GM23248 (cell line): ENCODE results near the gene DNAJC28. TPM values are rescaled to one million over a fixed set of nuclear protein-coding genes. Genes with fewer than 3 reads are reported as not detected.
A peak's percentile ranks its signal among the peaks of the same experiment; 100 is the strongest.

Experiments
- DNase-seq: peaks from one replicate; pipeline ENCODE4 v3.0.0-alpha.2; 2015
- H2AFZ ChIP-seq: fragments of 200-600 bp; sonication (generic); 2 replicates; pipeline ENCODE4 v1.6.1; 2016; ENCODE audit warnings: antibody characterized with exemption
- H3F3A ChIP-seq: fragments of 200-600 bp; sonication (generic); 2 replicates; pipeline ENCODE4 v1.6.1; 2016; ENCODE audit warnings: mild to moderate bottlenecking, antibody characterized with exemption, mixed run types; ENCODE audit not compliant: insufficient read depth
- H3K27ac ChIP-seq: fragments of 200-600 bp; sonication (generic); 2 replicates; pipeline ENCODE4 v1.5.1; 2016; ENCODE audit warnings: mild to moderate bottlenecking
- H3K27me3 ChIP-seq: fragments of 200-600 bp; sonication (generic); replicated peaks from 2 replicates; pipeline ENCODE4 v1.6.1; 2016; ENCODE audit warnings: mild to moderate bottlenecking; ENCODE audit not compliant: insufficient read depth
- H3K36me3 ChIP-seq: fragments of 200-600 bp; sonication (generic); 2 replicates; pipeline ENCODE4 v1.6.1; 2016; ENCODE audit warnings: low read depth, mild to moderate bottlenecking
- H3K4me1 ChIP-seq: fragments of 200-600 bp; sonication (generic); 2 replicates; pipeline ENCODE4 v1.6.1; 2016; ENCODE audit warnings: mild to moderate bottlenecking; ENCODE audit not compliant: insufficient read depth
- H3K4me2 ChIP-seq: fragments of 200-600 bp; sonication (generic); one replicate; pipeline ENCODE4 v1.6.1; 2016; ENCODE audit warnings: mild to moderate bottlenecking; ENCODE audit not compliant: unreplicated experiment
- H3K4me3 ChIP-seq: fragments of 200-600 bp; sonication (generic); 2 replicates; pipeline ENCODE4 v1.5.1; 2016; ENCODE audit warnings: mild to moderate bottlenecking
- H3K79me2 ChIP-seq: fragments of 200-600 bp; sonication (generic); 2 replicates; pipeline ENCODE4 v1.6.1; 2016; ENCODE audit warnings: mild to moderate bottlenecking; ENCODE audit not compliant: insufficient read depth
- H3K9ac ChIP-seq: fragments of 200-600 bp; sonication (generic); 2 replicates; pipeline ENCODE4 v1.6.1; 2016; ENCODE audit warnings: mild to moderate bottlenecking
- H3K9me2 ChIP-seq: fragments of 200-600 bp; sonication (generic); 2 replicates; pipeline ENCODE4 v1.6.1; 2016; ENCODE audit warnings: mixed run types, mild to moderate bottlenecking, moderate library complexity; ENCODE audit not compliant: insufficient read depth
- H3K9me3 ChIP-seq: fragments of 200-600 bp; sonication (generic); one replicate; pipeline ENCODE4 v1.6.1; 2017; ENCODE audit warnings: low read depth
- H4K20me1 ChIP-seq: fragments of 200-600 bp; sonication (generic); 2 replicates; pipeline ENCODE4 v1.6.0; 2016; ENCODE audit not compliant: insufficient read depth
- EZH2 ChIP-seq: fragments of 200-600 bp; sonication (generic); IDR thresholded peaks from 2 replicates; pipeline ENCODE4 v1.6.1; 2018; ENCODE audit warnings: antibody characterized with exemption, mild to moderate bottlenecking; ENCODE audit not compliant: insufficient read depth, poor library complexity, severe bottlenecking
- EZH2phosphoT487 ChIP-seq: fragments of 200-600 bp; sonication (generic); IDR thresholded peaks from 2 replicates; pipeline ENCODE4 v1.6.1; 2018; ENCODE audit warnings: antibody characterized with exemption, moderate library complexity, mild to moderate bottlenecking, low read depth; ENCODE audit not compliant: insufficient read depth
- WGBS, 2 experiments: methylation state at CpG; one replicate each; pipeline ENCODE4 v1.1.6; 2015 to 2017; ENCODE audit warnings: low lambda C conversion rate in 2 of 2, low coverage in 1 of 2; ENCODE audit errors: missing lambda C conversion rate in 2 of 2; 5-methylcytosine and 5-hydroxymethylcytosine counted together
- in situ Hi-C: fragments of 300-500 bp; cut with MboI; formaldehyde crosslinking; loops from 2 replicates; pipeline ENCODE4 v1.15.0; 2020
- polyA plus RNA-seq: library from polyadenylated mRNA; unstranded; fragments of >200 nt; fragmentation: Nextera tagmentation; extraction: Ambion mirVana; gene quantifications from 2 replicates; pipeline ENCODE4 v1.2.1, GENCODE V29; 2016
- total RNA-seq: library from RNA; depleted of rRNA; stranded (reverse); fragments of >200 nt; shearing (Covaris generic); gene quantifications from 2 replicates; pipeline ENCODE4 v1.2.3, GENCODE V29; 2014

Gene DNAJC28
- total and polyA plus RNA-seq, 2 experiments from 2014 or later: 2.0 to 2.4 TPM

GRCh38 chr21:33490991-33491372 lies 534 bp downstream of the DNAJC28 start:
- Histone ChIP-seq H2AFZ (peak overlapping the region; percentile 100), H4K20me1 (no peaks in the 10 kb centered on the region), H3K4me1 (0 out of 2 replicates have a peak, but pooled peaks cover 7% of the 10 kb centered on the region), H3K27me3 (no peaks in the 10 kb centered on the region), H3K4me3 (peak overlapping the region; percentile 89), H3K9me3 (no peaks in the 10 kb centered on the region), H3K27ac (no peak overlapping the region), H3K4me2 (peak overlapping the region; percentile 89), H3K9ac (peak overlapping the region; percentile 77), H3F3A (no peaks in the 10 kb centered on the region), H3K9me2 (no peaks in the 10 kb centered on the region), H3K79me2 (no peaks in the 10 kb centered on the region), H3K36me3 (no peaks in the 10 kb centered on the region)
- in situ Hi-C loops: no loop called here
- TF ChIP-seq EZH2phosphoT487 (no peak), EZH2 (no peak)
- WGBS, 2 experiments: 13 to 14% methylated on average over 12 of the region's 12 CpGs
- peak; percentile 32 for DNase-seq

- 80 to 81% methylated on average over 4 of the region's 4 CpGs for WGBS, 2 experiments
- TF ChIP-seq EZH2: no peak
- no peaks in the 10 kb centered on the region for H3K27me3 ChIP-seq
Measured at GRCh38 chr21:33488936-33489335, 2.6 kb downstream of the DNAJC28 start.

GRCh38 chr21:33487996-33488395 lies 3.5 kb downstream of the DNAJC28 start:
- no peak for TF ChIP-seq EZH2phosphoT487
- no peak for TF ChIP-seq EZH2
- Histone ChIP-seq H3K36me3 (no peaks in the 10 kb centered on the region), H3F3A (no peaks in the 10 kb centered on the region), H3K79me2 (no peaks in the 10 kb centered on the region), H4K20me1 (no peaks in the 10 kb centered on the region), H3K9me2 (no peaks in the 10 kb centered on the region), H2AFZ (no peak overlapping the region), H3K9me3 (no peaks in the 10 kb centered on the region), H3K4me3 (no peak overlapping the region), H3K4me2 (no peak overlapping the region), H3K9ac (no peak overlapping the region), H3K27me3 (no peaks in the 10 kb centered on the region), H3K4me1 (0 out of 2 replicates have a peak, but pooled peaks cover 7% of the 10 kb centered on the region), H3K27ac (no peak overlapping the region)
- in situ Hi-C loops: no loop called here
- 91 to 95% methylated on average over 5 of the region's 5 CpGs for WGBS, 2 experiments
- DNase-seq: no peak

More at GRCh38 chr21:33488936-33489335, 2.6 kb downstream of the DNAJC28 start:
- H3K36me3 ChIP-seq: no peaks in the 10 kb centered on the region
- H3F3A ChIP-seq: no peaks in the 10 kb centered on the region
- H3K4me1 ChIP-seq: 0 out of 2 replicates have a peak, but pooled peaks cover 7% of the 10 kb centered on the region
- H3K27ac ChIP-seq: no peak overlapping the region
- H3K79me2 ChIP-seq: no peaks in the 10 kb centered on the region
- DNase-seq: no peak
- H3K9me2 ChIP-seq: no peaks in the 10 kb centered on the region
- H3K9me3 ChIP-seq: no peaks in the 10 kb centered on the region
- H2AFZ ChIP-seq: no peak overlapping the region
- no peaks in the 10 kb centered on the region for H4K20me1 ChIP-seq
- H3K4me2 ChIP-seq: no peak overlapping the region
- no peak overlapping the region for H3K9ac ChIP-seq
- in situ Hi-C loops: no loop called here
- H3K4me3 ChIP-seq: no peak overlapping the region

- TF ChIP-seq EZH2phosphoT487 (no peak), EZH2 (no peak)
- H3K36me3 ChIP-seq: no peaks in the 10 kb centered on the region
- WGBS, 2 experiments: 78% methylated on average over 9 of the region's 9 CpGs
- 0 out of 2 replicates have a peak, but pooled peaks cover 4% of the 10 kb centered on the region for H3F3A ChIP-seq
- no peaks in the 10 kb centered on the region for H3K27me3 ChIP-seq
- H3K27ac ChIP-seq: no peak overlapping the region
- DNase-seq: peak; percentile 16
- no peaks in the 10 kb centered on the region for H4K20me1 ChIP-seq
- H3K4me1 ChIP-seq: no peaks in the 10 kb centered on the region
- in situ Hi-C loops: no loop called here
- no peaks in the 10 kb centered on the region for H3K9me2 ChIP-seq
- H3K4me3 ChIP-seq: no peak overlapping the region
- peak overlapping the region; percentile 97 for H3K4me2 ChIP-seq
- H2AFZ ChIP-seq: no peak overlapping the region
- H3K9me3 ChIP-seq: no peaks in the 10 kb centered on the region
- H3K9ac ChIP-seq: no peak overlapping the region
- peaks cover 23% of the 10 kb centered on the region for H3K79me2 ChIP-seq
Measured at GRCh38 chr21:33481314-33481943, 10.1 kb downstream of the DNAJC28 start.
